Ramos (cell line): ENCODE measurements around the gene CBR3.
"Not testable (repeated sequence)": the region's sequence is repeated elsewhere in the genome, so short reads cannot be mapped to it uniquely, and the experiment has no call there.

ENCODE experiments used
- in situ Hi-C: fragments of 300-500 bp; cut with MboI; formaldehyde crosslinking; loops from one replicate; pipeline ENCODE4 v1.14.3; 2022; ENCODE audit warnings: low sequenced_read_pairs; ENCODE audit not compliant: unreplicated experiment

The CBR3 gene

DNA sequence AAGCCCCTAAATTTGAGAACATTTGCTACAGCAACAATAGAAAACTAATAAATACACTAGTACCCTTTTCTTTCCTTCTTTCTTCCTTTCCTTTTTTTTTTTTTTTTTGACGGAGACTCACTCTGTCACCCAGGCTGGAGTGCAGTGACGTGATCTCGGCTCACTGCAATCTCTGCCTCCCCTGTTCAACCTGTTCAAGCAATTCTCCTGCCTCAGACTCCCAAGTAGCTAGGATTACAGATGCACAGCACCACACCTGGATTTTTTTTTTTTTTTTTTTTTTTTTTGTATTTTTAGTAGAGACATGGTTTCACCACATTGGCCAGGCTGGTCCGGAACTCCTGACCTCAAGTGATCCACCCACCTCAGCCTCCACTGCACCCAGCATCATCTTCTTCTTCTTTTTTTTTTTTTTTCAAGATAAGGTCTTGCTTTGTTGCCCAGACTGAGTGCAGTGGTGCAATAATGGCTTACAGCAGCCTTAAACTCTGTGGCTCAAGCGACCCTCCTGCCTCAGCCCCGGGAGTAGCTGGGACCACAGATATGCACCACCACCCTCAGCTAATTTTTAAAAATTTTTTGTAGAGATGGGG, 19.6 kb upstream of the CBR3 start:
- in situ Hi-C loops = no loop called here

DNA sequence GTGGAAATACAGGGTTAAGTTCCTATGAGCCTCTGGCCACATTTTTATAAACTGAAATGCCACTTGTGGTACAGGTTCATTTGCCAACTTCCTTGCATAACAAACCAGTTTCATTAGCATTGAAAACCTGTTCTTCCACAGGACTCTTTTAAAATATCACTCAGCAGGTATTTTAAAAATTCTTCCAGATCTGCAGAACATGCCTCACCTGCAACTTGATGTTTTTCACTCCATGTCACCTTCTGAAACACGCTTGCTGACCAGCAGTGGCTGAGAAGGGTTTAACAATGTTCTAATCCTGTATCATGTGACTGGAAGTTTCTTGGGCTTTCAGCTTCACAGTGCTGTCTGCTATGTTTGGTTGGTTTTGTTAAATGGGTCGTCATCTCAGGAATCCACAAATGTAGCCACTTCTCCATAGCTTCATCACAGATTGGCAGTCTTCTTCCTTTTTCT, 17.6 kb upstream of the CBR3 start:
- in situ Hi-C loops = no loop called here

DNA sequence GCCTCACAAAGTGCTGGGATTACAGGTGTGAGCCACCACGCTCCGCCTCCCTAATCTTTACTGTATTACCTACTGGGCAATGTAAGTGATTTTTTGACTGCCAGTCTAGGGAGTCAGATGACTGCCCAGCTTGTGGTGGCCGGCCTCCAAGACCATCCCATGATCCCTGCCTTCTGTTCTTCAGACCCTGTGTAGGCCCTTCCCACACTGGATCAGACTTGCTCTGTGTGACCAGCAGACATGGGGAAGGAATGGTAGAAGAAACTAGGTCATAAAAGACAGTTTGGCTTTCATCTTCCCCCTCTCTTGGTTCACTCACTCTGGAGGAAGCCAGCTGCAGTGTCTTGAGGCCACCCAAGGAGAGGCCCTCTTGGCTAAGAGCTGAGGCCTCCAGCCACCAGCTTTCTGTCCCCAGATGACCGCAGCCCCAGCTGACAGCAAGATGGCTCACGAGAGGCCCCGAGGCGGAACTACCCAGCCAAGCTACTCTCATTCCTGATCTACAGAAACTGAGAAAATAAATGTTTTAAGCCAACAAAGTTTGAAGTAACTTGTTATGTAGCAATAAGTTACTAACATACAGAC, 14.5 kb upstream of the CBR3 start:
- in situ Hi-C loops = no loop called here

DNA sequence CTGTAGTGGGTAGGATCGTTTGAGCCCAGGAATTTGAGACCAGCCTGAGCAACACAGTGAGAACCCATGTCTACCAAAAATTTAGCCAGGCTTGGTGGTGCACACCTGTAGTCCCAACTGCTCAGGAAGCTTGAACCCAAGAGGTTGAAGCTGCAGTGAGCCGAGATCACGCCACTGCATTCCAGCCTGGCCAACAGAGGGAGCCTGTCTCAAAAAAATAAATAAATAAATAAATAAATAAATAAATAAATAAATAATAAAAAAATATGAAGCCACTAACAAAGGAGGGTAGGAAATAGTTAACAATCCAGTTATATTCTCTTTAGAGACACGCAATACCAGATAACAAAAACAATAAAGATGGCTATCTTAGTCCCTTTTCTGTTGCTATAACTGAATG, 11.9 kb upstream of the CBR3 start:
- in situ Hi-C loops = no loop called here

DNA sequence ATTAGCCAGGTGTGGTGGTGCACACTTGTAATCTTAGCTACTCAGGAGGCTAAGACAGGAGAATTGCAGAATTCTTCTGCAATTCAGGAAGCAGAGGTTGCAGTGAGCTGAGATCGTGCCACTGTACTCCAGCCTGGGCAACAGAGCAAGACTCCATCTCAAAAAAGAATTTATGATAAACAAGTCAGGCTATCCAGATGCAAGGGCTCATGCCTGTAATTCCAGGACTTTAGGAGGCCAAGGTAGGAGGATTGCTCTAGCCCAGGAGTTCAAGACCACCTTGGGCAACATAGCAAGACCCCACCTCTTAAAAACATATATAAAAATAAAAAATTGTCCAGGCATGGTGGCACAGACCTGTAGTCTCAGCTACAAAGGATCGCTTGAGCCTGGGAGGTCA, 10.5 kb upstream of the CBR3 start:
- in situ Hi-C loops = no loop called here

DNA sequence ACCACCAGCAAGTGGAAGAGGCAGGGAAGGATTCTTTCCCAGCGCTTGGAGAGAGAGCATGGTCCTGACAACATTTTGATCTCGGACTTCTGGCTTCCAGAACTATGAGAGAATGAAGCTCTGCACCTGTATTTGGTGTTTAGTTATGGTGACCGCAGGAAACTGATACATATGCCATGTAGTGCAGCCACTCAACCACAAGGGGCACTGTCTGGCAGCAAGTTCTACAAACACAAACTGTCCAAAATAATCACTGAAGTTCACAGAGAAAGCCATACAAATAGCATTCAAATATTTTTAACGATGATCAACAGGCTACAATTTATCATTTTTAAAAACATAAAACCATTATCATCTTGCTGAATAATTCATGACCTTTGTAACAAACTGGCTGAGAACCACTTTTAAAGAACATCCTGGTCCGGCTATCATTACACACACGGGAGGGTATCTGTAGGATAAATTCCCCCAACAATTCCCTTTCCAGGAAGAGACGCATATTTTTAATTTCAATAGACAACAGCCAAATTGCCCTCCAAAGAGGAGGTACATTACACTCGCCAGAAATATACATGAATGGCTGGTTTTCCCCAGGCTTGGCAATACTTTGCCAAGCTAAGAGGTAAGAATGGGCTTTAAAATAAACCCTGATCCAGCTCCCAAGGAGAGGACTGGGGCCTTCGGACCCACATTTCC, 9.2 kb upstream of the CBR3 start:
- in situ Hi-C loops = no loop called here

DNA sequence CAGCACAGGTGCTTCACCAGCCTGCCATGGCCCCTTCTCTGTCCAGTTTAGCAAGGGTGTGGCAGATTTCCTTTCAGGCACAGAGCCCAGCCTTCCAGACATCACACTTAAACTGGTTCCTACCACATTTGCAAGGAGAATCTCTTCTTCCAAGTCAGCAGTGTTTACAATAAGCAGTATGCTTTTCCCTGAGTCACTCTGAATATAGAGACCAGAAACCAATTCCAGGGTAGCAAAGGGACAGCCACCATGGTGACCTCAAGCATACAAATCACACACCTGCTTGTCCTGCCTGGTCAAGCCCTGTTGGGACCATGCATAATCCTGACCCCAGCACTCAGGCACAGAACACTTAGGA, 8.7 kb upstream of the CBR3 start:
- in situ Hi-C loops = no loop called here

DNA sequence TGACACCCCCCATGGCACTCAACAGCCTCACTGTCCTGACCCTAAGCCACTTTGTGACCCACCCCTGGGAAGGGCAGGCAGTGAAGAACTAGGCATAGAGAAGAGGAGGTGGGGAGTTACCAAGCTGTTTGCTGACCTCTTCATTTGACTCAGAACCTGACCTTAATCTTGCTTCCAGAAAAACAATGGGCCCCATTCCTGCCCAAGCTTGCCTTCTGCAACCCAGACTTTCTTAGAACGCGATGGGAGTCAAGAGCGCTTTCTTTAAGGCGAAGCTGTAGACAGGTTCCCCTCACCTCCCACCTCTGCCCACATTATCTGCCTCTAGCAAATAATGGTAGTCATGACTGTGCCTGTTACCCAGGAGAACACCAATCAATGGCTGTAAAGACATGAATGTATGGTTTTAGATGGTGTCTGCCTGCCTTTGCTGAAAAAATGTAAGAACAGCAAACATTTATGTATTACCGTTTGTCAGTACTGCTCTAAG, 8.2 kb upstream of the CBR3 start:
- in situ Hi-C loops = no loop called here

DNA sequence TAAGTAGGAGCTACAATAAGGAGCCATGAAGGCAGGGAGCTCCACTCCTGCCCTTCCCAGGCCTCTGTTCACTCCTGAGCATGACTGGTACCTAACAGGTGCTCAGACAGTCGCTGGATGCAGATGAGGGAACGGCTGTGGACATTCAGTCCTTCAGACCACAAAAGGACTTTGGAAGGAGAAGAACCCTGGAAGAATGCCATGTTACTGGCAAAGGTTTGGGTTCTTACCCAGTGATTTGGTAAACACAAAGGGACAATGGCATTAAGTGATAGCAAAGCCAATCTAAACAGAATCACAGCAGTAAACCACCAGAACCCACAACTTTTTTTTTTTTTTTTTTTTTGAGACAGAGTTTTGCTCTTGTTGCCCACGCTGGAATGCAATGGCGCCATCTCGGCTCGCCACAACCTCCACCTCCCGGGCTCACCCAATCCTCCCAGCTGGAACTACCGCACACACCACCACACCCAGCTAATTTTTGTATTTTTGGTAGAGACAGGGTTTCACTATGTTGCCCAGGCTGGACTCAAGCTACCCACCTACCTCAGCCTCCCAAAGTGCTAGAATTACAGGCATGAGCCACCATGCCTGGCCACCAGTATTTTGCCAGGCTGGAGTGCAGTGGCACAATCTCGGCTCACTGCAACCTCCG, 7.5 kb upstream of the CBR3 start:
- in situ Hi-C loops = no loop called here

DNA sequence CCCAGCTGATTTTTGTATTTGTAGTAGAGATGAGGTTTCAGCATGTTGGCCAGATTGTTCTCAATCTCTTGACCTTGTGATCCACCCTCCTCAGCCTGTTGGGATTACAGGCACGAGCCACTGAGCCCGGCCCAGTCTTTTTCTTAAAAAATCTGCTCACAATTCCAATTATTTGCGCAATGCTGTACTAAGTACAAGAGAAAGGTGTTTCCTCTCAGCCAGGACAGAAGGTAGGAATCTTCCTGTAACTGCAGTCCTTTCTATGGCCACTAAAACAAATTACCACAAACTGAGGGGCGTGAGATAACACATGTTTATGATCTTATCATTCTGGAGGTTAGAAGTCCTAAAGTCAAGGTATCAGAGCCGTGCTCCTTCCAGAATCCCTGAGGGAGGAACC, 6.9 kb upstream of the CBR3 start:
- in situ Hi-C loops = no loop called here

DNA sequence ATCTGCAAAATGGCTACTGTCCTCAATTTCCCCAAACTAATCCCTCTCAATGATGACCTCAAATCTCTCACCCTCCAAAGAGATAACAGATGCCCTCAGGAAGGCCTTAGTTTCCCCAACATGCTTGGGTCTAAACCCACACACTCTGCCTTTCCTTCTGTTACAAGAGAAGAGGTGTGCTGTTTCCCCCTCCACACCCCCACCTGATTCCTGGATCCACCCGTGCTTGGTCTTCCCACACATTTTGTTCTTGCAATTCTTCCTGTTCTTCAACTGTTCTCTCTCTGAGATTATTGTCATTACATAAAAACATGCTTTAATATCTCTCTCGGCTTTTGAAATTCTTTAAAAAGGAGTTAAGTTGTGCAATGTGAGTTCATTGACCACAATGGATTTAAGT, 5.7 kb upstream of the CBR3 start:
- in situ Hi-C loops = no loop called here

DNA sequence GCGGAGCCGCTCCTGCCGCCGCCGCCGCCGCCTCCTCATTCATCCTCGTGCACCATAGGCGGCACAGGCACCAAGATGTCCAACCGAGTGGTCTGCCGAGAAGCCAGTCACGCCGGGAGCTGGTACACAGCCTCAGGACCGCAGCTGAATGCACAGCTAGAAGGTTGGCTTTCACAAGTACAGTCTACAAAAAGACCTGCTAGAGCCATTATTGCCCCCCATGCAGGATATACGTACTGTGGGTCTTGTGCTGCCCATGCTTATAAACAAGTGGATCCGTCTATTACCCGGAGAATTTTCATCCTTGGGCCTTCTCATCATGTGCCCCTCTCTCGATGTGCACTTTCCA, 4.5 kb upstream of the CBR3 start:
- in situ Hi-C loops = not testable (repeated sequence)

DNA sequence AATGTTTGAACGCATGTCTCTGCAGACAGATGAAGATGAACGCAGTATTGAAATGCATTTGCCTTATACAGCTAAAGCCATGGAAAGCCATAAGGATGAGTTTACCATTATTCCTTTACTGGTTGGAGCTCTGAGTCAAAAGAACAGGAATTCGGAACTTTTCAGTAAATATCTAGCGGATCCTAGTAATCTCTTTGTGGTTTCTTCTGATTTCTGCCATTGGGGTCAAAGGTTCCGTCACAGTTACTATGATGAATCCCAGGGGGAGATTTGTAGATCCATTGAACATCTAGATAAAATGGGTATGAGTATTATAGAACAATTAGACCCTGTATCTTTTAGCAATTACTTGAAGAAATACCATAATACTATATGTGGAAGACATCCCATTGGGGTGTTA, 4.0 kb upstream of the CBR3 start:
- in situ Hi-C loops = not testable (repeated sequence)

DNA sequence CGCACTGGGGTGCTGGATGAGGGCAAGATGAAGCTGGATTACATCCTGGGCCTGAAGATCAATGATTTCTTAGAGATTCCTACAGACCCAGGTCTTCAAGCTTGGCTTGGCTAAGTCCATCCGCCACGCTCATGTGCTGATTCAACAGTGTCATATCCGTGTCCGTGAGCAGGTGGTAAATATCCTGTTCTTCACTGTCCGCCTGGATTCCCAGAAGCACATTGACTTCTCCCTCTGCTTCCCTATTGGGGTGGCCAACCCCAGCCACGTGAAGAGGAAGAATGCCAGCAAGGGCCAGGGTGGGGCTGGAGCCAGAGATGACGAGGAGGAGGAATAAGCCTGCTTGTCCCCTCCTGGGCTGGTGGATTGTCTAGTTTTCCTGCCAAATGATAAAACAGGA, 2.2 kb upstream of the CBR3 start:
- in situ Hi-C loops = no loop called here

DNA sequence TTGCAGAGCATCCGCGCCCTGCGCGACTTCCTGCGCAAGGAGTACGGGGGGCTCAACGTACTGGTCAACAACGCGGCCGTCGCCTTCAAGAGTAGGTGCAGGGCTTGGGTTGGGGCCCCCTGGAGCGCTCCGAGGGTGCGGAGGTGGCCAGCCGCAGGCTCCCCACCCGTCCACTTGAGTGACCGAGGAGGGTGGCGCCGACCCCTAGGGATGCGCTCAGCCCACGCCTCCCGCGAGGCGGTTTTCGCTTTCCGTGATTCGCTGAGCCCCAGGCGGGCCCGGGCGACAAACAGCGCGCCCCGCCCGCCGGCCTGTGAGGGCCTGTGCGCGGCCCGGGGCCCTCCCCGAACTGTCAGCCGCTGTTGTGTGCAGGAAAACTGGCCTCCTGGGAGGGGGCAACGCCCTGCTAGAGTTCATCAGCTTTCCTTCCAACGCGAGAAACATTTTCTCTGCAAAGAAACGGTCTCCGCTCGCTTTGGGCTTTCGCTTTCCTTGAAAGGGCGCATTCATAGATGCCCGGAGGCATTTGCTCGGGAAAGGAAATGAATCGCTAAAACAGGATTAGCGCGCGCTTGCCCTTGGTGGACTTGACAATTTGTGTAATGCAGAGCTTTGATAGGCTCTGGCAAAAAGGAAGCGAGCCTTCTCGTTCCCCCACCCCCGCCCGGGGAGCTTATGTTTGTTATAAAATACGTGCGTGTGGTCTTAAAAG, 668 bp downstream of the CBR3 start:
- in situ Hi-C loops = no loop called here

DNA sequence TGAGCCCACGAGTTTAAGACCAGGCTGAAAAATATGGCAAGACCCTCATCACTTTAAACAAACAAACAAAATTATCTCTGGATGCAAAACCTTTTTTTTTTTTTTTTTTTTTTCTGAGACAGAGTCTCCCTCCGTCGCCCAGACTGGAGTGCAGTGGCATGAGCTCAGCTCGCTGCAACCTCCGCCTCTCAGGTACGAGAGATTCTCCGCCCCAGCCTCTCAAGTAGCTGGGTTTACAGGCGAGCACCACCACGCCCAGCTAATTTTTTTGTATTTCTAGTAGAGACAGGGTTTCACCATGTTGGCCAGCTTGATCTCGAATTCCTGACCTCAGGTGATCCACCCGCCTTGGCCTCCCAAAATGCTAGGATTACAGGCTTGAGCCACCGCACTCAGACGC, 4.9 kb downstream of the CBR3 start:
- in situ Hi-C loops = not testable (repeated sequence)

DNA sequence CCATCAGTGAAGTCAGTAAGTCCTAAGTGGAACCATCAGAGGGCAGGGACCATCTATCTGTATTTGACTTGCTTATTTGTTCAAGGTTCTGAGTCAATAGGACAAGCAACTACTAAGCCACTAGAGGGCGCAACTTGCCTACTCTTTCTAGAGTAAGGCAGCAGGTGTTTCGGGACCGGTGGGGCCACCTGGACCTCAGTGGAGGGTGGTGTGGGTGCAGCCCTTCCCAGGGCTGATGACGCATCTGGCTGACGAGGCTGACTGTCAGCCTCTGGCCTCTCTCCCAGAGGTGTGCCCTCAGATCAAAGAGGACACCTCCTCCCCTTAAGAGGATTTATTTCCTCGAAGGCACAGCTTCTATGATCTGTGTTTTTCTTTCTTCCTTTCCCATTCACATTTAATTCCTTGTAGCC, 6.6 kb downstream of the CBR3 start:
- in situ Hi-C loops = no loop called here

DNA sequence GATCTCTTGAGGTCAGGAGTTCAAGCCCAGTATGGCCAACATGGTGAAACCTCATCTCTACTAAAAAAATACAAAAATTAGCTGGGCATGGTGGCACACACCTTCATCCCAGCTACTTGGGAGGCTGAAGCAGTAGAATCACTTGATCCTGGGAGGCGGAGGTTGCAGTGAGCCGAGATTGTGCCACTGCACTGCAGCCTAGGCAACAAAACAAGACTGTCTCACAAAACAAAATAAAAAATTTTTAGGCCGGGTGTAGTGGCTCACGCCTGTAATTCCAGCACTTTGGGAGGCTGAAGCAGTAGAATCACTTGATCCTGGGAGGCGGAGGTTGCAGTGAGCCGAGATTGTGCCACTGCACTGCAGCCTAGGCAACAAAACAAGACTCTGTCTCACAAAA, 9.4 kb downstream of the CBR3 start:
- in situ Hi-C loops = not testable (repeated sequence)

DNA sequence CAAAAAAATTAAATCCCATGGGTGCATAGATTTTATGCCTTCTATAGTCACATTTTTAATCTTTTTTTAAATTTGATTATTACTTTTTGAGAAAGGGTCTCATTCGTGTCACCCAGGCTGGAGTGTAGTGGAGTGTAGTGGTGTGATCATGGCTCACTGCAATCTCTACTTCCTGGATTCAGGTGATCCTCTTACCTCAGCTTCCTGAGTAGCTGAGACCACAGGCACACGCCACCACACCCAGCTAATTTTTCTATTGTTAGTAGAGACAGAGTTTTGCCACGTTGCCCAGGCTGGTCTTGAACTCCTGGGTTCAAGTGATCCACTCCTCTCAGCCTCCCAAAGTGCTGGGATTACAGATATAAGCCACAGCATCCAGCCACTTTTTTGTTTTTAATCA, 10.4 kb downstream of the CBR3 start:
- in situ Hi-C loops = loop anchor here (5.0 kb wide), 1 partner anchor 192 kb away; no protein-coding TSS in a partner anchor

DNA sequence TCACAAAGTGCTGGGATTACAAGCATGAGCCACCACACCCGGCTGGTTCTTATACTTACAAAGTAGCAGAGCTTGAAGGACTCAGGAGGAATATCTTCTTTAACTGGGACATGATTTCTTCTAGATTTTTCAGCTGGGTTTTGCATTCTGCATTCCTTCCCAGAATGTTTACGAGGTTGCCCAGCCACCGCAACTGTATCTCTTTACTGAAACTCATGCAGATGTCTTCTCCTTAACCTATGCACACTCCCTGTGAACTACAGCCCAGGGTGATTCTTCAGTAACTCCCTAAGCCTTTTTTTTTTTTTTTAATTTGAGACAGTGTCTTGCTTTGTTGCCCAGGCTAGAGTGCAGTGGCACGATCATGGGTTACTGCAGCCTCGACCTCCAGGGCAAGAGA, 13.0 kb downstream of the CBR3 start:
- in situ Hi-C loops = loop anchor here (5.0 kb wide), 1 partner anchor 189 kb away; no protein-coding TSS in a partner anchor

DNA sequence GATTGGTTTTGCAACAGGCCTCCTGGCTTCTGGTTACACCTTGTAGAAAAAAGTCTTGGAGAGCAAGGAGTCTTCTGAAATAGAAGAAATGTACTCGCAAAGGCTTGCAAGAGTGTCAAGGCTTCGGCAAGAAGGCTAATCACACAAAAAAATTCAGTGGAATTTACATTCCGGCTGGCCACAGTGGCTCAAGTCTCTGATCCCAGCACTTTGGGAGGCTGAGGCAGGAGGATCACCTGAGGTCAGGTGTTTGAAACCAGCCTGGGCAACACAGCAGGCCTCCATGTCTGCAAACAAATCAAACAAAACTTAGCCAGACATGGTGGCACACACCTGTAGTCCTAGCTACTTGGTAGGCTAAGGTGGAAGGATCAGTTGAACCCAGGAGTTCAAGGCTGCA, 14.0 kb downstream of the CBR3 start:
- in situ Hi-C loops = loop anchor here (5.0 kb wide), 1 partner anchor 188 kb away; no protein-coding TSS in a partner anchor
